ENCODE results near the gene SPIB.
"Not testable (repeated sequence)": the region's sequence is repeated elsewhere in the genome, so short reads cannot be mapped to it uniquely, and the experiment has no call there.

SPIB gene

DNA sequence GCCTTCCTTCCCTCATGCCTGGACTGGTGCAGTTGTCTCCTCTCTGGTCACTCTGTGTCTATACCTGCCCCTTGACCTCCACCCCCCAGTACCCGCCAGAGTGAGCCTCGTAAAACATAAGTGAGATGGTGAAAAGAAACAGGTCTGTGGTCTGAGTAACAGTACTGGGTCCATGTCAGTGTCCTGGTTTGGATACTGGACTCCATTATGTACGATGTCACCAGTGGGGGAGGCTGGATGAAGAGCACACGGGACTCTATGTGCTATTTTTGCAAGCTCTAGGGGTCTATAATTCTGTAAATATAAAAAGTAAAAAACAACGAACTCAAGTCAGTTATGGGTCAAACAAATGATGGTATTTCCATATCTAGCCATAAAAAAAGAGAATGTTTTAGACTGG is 28.3 kb downstream of the SPIB start:
- no peak for DNase-seq

DNA sequence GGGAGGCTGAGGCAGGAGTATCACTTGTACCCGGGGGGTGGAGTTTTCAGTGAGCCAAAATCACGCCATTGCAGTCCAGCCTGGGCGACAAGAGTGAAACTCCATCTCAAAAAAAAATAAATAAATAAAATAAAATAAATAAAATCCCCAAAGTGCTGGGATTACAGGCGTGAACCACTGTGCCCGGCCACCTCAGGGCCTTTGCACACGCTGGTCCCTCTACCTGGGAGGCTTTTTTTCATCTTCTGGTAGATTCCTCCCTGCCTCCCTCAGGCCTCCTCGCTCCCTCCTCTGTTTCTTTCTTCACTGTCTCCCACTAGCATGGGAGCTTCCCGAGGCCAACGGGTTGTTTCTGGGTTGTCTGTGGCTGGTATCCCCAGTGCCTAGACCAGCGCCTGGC is 29.0 kb downstream of the SPIB start:
- DNase-seq = no peak

- DNase-seq = no peak
Observed at GRCh38 chr19:50449236-50449899, 30.6 kb downstream of the SPIB start.

- no peak for DNase-seq
Observed at GRCh38 chr19:50450369-50451222, 31.9 kb downstream of the SPIB start.

DNA sequence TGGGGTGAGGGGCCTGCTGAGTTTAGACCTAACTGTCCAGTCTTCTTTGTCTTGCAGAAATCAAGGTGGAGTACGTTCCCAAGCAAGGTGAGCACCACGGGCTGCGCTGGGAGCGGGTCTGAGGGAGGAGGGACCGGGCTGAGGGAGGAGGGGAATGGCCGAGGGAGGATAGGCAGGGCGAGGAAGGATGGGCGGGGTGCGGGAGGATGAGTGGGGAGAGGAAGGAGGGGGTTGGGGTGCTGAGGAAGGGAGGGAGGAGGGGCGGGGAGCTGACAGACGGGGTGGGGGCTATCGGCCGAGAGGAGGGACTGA is 32.4 kb downstream of the SPIB start:
- no peak for DNase-seq

DNA sequence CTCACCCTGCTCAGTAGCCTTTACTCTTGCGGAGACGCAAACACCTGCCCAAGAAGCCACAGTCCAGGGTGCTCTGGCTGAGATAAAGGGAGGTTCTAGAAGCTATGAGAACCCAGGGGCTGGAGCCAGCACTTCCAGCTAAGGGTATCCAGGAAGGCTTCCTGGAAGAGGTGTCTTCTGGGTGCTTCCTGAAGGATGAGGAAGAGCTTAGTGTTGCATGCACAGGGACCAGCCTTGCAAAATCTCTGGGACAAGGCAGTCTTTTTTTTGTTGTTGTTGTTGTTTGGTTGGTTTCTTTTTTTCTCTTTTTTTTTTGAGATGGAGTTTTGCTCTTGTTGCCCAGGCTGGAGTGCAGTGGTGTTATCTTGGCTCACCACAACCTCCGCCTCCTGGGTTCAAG is 34.5 kb downstream of the SPIB start:
- no peak for DNase-seq

DNA sequence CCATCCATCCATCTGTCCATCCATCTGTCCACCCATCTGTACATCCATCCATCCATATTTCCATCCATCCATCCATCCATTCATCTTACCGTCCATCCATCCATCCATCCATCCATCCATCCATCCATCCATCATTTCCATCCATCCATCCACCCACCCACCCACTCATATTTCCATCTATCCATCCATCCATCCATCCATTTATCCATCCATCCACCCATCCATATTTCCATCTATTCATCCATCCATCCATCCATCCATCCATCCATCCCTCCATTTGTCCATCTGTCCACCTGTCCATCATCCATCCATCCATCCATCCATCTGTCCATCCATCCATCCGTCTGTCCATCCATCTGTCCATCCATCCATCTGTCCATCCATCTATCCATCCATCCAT is 37.3 kb downstream of the SPIB start:
- no peak for DNase-seq

DNA sequence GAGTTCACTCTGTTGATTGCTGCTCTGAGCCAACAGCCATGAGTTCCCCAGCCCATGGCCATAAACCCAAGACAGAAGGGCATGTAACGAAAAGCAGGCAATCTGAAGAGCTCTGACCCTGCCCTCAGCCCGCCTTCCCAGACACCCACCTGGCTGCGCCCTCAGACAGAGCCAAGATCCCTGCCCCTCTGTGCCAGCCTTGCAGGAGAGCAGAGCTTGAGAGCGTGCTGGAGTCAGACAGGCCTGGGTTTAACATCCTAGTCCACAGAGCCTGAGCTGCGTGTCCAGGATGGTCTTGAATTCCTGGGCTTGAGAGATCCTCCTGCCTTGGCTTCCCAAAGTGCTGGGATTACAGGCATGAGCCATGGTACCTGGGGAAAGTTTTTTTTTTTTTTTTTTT is 38.6 kb downstream of the SPIB start:
- no peak for DNase-seq

- no peak for DNase-seq
Observed at GRCh38 chr19:50458396-50459066, 39.8 kb downstream of the SPIB start.

- no peak for DNase-seq
Observed at GRCh38 chr19:50459067-50459456, 40.3 kb downstream of the SPIB start.

DNA sequence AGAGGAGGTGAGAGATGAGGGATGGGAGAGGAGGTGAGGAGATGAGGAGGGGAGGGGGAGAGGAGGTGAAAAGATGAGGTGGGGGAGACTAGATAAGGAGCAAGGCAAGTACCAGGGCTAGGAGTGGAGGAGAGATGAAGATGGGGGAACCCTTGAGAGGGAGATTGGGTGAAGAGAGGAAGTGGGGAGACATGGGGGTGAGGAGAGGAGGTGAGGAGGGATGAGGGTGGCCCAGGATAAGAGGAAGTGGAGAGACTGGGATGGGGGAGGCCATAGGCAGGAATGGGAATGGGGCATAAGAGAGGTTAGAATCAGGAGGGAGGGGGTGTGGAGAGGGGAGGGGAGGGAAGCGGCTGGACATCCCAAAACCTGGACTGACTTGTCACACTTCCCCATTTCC is 40.9 kb downstream of the SPIB start:
- no peak for DNase-seq

DNA sequence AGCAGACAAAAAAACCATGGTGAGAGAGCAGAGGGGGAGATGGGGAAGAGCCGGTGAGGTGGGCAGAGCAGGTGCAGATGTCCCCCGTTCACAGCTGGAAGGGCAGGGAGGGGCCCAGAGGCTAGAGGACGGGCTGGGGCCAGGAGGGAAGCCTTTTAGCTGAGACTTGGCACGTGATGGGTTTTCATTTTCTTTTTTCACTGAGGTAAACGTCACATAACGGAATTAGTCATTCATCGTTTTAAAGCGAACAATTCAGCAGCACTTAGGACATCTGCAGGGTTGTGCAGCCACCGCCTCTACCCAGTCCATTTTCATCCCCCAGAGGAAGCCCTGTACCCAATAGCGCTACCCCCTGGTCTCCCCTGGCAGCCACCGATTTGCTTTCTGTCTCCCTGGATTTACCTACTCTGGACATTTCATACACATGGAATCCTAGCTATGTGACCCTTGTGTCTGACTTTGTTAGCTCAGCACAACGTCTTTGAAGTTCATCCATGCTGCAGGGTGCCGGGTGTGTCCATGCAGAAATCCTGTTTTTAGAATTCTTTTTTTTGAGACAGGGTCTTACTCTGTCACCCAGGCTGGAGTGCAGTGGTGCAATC is 41.5 kb downstream of the SPIB start:
- no peak for DNase-seq

- peak; percentile 54 to 87 (median 71) for DNase-seq
Observed at GRCh38 chr19:50461066-50461875, 42.5 kb downstream of the SPIB start.

- no peak for DNase-seq
Observed at GRCh38 chr19:50462970-50463369, 44.2 kb downstream of the SPIB start.

GRCh38 chr19:50464348-50464747 is 45.6 kb downstream of the SPIB start:
- DNase-seq = no peak

DNA sequence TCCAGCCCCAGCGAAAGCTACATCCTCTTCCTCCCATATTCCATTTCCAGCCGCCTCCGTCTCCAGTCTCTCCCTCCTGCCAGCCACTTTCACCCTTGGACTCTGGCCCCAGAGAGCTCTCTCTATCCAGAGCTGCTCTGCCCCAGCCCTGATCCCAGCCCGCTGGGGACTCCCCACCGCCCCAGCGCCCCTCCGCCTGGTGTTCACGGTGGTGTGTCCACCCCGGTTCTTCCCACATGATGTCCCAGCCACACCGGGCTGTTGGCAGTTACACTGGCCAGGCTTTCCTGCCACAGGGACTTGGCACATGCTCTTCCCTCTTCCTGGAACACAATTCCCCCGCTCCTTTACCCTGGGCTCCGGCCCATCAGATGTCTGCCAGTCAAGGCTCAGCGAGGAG is 46.3 kb downstream of the SPIB start:
- DNase-seq = no peak

DNA sequence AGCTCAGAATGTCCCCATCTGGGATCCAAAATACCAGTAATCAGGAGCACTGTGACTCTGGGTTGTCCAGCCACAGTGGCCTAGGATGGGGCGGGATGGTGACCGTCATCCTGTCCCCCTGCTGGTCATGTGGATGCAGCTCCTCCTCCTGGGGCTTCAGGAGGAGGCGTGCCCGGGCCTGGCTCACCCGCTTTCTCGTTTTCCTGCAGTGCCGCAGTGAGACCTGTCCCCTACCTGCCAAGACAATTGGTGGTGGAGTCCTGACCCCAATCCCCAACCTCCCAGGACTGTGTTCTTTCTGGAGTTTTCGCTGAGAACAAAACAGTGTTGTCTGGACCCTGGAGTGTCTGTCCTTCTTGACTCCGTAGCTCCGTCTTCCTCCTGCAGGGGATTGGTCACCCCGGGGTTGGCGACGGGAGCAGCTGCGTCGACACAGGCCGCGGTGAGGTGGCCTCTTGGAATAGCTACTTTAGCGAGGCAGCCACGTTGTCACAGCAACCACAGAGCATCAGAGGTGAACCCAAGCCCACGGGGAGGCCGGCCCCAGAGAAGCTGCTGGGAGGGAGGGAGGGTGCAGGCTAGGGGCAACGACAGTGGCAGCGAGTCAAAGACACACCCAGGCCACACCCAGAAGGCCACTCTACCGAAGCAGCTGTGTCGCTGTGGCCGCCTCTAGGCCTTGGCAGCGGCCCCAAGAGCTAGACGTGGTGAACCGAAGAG is 47.4 kb downstream of the SPIB start:
- peak; percentile 54 to 92 (median 88) for DNase-seq

DNA sequence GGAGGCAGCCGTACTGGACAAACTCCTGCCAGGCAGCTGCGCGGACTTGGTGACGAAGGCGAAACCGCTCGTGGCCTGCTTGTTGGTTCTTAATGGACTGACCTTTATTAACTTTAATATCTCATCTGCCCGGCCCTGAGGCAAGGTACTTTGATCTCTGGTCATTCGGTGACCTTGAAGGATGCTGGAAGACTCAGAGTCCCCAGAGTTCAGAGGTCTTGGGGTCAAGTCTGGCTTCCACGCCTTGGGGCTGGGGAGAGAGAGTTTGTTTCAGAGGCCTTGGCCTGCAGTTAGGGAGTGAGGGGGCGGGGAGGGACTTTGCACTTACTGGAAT is 47.9 kb downstream of the SPIB start:
- no peak for DNase-seq

GRCh38 chr19:50467566-50467965 is 48.8 kb downstream of the SPIB start:
- no peak for DNase-seq

DNA sequence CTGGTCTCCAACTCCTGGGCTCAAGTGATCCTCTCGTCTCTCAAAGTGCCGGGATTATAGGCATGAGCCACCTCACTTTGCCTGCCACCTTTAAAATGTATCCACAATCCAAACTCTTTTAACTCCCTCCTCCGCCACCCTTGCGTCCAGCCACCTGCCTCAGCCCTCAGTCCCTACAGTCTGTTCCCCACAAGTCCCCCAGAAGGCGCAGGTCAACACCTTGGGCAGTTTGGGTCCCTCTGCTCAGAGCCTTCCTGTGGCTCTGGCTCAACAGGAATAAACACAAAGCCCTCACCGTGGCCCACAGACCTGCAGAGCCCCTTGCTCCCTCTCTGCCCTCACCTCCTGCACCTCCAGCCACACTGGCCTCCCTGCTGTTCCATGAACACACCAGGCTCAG is 50.1 kb downstream of the SPIB start:
- no peak for DNase-seq

GRCh38 chr19:50473336-50473735 is 54.6 kb downstream of the SPIB start:
- DNase-seq = not testable (repeated sequence)

- DNase-seq = no peak
Observed at GRCh38 chr19:50475101-50475568, 56.4 kb downstream of the SPIB start.
